Tibial nerve (tissue), 4 donors: Measurements from ENCODE around the gene OBSCN. TPM values are rescaled to one million over a fixed set of nuclear protein-coding genes. Genes with fewer than 3 reads are reported as not detected.

Source experiments
- DNase-seq, 2 donors: peaks; one replicate each; pipeline ENCODE4 v3.0.0-alpha.2; 2019; ENCODE audit warnings: low spot score in 2 of 2
- H3K27ac ChIP-seq, 4 donors: fragments of 200-600 bp; sonication (generic) in 3 of 4; one replicate each; pipeline ENCODE4 v1.5.1; 2017 to 2019; ENCODE audit warnings: mild to moderate bottlenecking in 1 of 4
- H3K27me3 ChIP-seq, 2 donors: fragments of 200-600 bp; sonication (generic) in 1 of 2; one replicate each; pipeline versions ENCODE4 v1.5.1 to v1.6.0; 2017 to 2019
- H3K36me3 ChIP-seq, 3 donors: fragments of 200-600 bp; sonication (generic); one replicate each; pipeline ENCODE4 v1.5.1; 2018 to 2019
- H3K4me1 ChIP-seq, 4 donors: fragments of 200-600 bp; sonication (generic) in 3 of 4; one replicate each; pipeline ENCODE4 v1.5.1; 2017 to 2019
- H3K4me3 ChIP-seq, 4 donors: fragments of 200-600 bp; sonication (generic) in 3 of 4; one replicate each; pipeline ENCODE4 v1.5.1; 2017 to 2019; ENCODE audit warnings: mild to moderate bottlenecking in 1 of 4, moderate library complexity in 1 of 4
- H3K9me3 ChIP-seq, 4 donors: fragments of 200-600 bp; sonication (generic) in 3 of 4; one replicate each; pipeline ENCODE4 v1.5.1; 2017 to 2019
- EP300 ChIP-seq, 2 donors: sonication (generic); formaldehyde crosslinking; IDR thresholded peaks; one replicate each; pipeline ENCODE4 v1.6.1; 2017; ENCODE audit warnings: antibody characterized with exemption in 2 of 2, mild to moderate bottlenecking in 1 of 2
- POLR2A ChIP-seq, 2 donors: fragments of 450-650 bp; IDR thresholded peaks; one replicate each; pipeline ENCODE4 v1.6.1; 2017; ENCODE audit warnings: antibody characterized with exemption in 2 of 2, mild to moderate bottlenecking in 2 of 2, moderate library complexity in 2 of 2
- WGBS, 2 donors: methylation state at CpG; one replicate each; pipeline ENCODE4 v1.1.5; 2018; 5-methylcytosine and 5-hydroxymethylcytosine counted together
- total RNA-seq, 4 donors: library from RNA; depleted of rRNA; stranded (reverse); fragments of >200 nt; gene quantifications; one replicate each; pipeline ENCODE4 v1.1.0, GENCODE V29; 2016
- TF ChIP-seq, protein P1 (sequence below), 5 experiments: fragments of 200-600 bp in 3 of 5; fragments of 450-650 bp in 2 of 5; sonication (generic) in 3 of 5; IDR thresholded peaks; one replicate each; pipeline ENCODE4 v1.5.1; 2016 to 2019; ENCODE audit warnings: antibody characterized with exemption in 5 of 5, mild to moderate bottlenecking in 3 of 5, moderate library complexity in 2 of 5

The OBSCN gene
- total RNA-seq, 4 donors from 2014 or later: 8.5 to 22.6 (median 19.0) TPM

- DNase-seq: no peak
- H3K27me3 ChIP-seq: no peaks in the 10 kb centered on the region
- H3K9me3 ChIP-seq: peaks cover 0 to 32% (median 4%) of the 10 kb centered on the region in 4 donors
- no peaks in the 10 kb centered on the region for H3K4me1 ChIP-seq
- H3K36me3 ChIP-seq: peaks cover 0 to 13% (median 0%) of the 10 kb centered on the region in 3 donors
- no peak overlapping the region for H3K27ac ChIP-seq
- 75 to 79% methylated on average over 8 of the region's 8 CpGs for WGBS, 2 donors
- H3K4me3 ChIP-seq: no peak overlapping the region
- TF ChIP-seq, protein P1, sequence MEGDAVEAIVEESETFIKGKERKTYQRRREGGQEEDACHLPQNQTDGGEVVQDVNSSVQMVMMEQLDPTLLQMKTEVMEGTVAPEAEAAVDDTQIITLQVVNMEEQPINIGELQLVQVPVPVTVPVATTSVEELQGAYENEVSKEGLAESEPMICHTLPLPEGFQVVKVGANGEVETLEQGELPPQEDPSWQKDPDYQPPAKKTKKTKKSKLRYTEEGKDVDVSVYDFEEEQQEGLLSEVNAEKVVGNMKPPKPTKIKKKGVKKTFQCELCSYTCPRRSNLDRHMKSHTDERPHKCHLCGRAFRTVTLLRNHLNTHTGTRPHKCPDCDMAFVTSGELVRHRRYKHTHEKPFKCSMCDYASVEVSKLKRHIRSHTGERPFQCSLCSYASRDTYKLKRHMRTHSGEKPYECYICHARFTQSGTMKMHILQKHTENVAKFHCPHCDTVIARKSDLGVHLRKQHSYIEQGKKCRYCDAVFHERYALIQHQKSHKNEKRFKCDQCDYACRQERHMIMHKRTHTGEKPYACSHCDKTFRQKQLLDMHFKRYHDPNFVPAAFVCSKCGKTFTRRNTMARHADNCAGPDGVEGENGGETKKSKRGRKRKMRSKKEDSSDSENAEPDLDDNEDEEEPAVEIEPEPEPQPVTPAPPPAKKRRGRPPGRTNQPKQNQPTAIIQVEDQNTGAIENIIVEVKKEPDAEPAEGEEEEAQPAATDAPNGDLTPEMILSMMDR (IDR thresholded peaks at IDR 0.05): no peak
- no peak for TF ChIP-seq EP300 (IDR thresholded peaks at IDR 0.05)
- TF ChIP-seq POLR2A (IDR thresholded peaks at IDR 0.05): no peak
Measured at GRCh38 chr1:228308628-228309325, 100.9 kb downstream of the OBSCN start.

GRCh38 chr1:228309326-228310067, 101.7 kb downstream of the OBSCN start:
- WGBS, 2 donors: 78 to 90% methylated on average over 8 of the region's 8 CpGs

DNA sequence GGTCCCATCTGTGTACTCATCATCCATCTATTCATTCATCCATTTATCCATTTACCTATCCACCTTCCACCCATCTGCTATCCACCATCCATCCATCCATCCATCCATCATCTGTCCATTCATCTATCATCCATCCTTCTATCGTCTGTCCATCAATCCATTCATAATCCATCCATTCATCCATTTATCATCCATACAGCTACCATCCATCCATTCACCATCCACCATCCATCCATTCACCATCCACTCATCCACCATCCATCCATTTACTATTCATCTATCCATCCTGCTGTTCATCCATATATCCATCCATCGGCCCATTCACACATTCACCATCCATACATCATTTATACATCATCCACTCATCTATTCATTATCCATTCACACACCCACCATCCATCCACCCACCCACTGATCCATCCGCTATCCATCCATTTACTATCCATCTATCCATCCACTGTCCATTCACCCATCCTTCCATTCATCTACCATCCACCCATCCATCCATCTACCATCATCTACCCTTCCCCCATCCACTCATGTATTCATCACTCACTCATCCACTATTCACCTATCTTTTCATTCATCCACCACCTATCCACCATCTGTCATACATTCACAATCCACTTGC, 102.4 kb downstream of the OBSCN start:
- no peak for DNase-seq
- H3K27me3 ChIP-seq: no peaks in the 10 kb centered on the region
- no peak overlapping the region for H3K27ac ChIP-seq

More at GRCh38 chr1:228309326-228310067, 101.7 kb downstream of the OBSCN start:
- Histone ChIP-seq H3K27ac (no peak overlapping the region), H3K4me3 (no peak overlapping the region), H3K36me3 (peaks cover 0 to 7% (median 0%) of the 10 kb centered on the region in 3 donors), H3K4me1 (no peaks in the 10 kb centered on the region), H3K27me3 (no peaks in the 10 kb centered on the region), H3K9me3 (peaks cover 0 to 25% (median 4%) of the 10 kb centered on the region in 4 donors)
- TF ChIP-seq POLR2A (IDR thresholded peaks at IDR 0.05) (no peak), EP300 (IDR thresholded peaks at IDR 0.05) (no peak)
- TF ChIP-seq, protein P1 (IDR thresholded peaks at IDR 0.05): no peak
- DNase-seq: no peak

DNA sequence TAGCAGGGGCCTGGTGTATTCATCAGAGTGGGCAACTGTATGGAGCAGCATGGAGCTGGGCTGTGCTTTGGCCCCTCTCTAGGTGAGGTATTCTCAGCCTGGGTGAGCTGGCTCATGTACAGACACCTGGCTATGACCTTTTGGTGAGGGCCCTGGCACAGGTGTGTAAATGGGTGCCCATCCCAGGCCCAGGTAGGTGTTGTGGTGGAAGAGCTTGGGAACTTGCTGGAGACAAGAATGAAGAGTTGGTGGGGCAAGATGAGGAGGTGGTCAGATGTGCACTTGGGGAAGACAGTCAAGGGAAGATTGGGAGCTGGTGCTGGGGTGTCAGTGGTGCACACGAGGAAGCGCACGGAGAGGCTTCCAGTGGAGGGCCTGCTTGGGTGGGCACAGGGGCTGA, 103.2 kb downstream of the OBSCN start:
- Histone ChIP-seq H3K27me3 (no peaks in the 10 kb centered on the region), H3K27ac (no peak overlapping the region), H3K4me3 (no peak overlapping the region), H3K4me1 (no peaks in the 10 kb centered on the region), H3K9me3 (peaks cover 0 to 24% (median 4%) of the 10 kb centered on the region in 4 donors), H3K36me3 (peaks cover 0 to 7% (median 0%) of the 10 kb centered on the region in 3 donors)
- DNase-seq: no peak
- TF ChIP-seq POLR2A (IDR thresholded peaks at IDR 0.05): no peak
- no peak for TF ChIP-seq EP300 (IDR thresholded peaks at IDR 0.05)
- TF ChIP-seq, protein P1 (IDR thresholded peaks at IDR 0.05): no peak
- 91 to 97% methylated on average over 3 of the region's 3 CpGs for WGBS, 2 donors

More for the DNA sequence above, 102.4 kb downstream of the OBSCN start:
- Histone ChIP-seq H3K36me3 (peaks cover 0 to 7% (median 0%) of the 10 kb centered on the region in 3 donors), H3K9me3 (peaks cover 0 to 24% (median 4%) of the 10 kb centered on the region in 4 donors), H3K4me1 (no peaks in the 10 kb centered on the region), H3K4me3 (no peak overlapping the region)
- TF ChIP-seq, protein P1 (IDR thresholded peaks at IDR 0.05): no peak
- 96% methylated on average over 3 of the region's 3 CpGs for WGBS, 2 donors
